ENCODE results near the gene ITPRIPL2.

ITPRIPL2 gene

DNA sequence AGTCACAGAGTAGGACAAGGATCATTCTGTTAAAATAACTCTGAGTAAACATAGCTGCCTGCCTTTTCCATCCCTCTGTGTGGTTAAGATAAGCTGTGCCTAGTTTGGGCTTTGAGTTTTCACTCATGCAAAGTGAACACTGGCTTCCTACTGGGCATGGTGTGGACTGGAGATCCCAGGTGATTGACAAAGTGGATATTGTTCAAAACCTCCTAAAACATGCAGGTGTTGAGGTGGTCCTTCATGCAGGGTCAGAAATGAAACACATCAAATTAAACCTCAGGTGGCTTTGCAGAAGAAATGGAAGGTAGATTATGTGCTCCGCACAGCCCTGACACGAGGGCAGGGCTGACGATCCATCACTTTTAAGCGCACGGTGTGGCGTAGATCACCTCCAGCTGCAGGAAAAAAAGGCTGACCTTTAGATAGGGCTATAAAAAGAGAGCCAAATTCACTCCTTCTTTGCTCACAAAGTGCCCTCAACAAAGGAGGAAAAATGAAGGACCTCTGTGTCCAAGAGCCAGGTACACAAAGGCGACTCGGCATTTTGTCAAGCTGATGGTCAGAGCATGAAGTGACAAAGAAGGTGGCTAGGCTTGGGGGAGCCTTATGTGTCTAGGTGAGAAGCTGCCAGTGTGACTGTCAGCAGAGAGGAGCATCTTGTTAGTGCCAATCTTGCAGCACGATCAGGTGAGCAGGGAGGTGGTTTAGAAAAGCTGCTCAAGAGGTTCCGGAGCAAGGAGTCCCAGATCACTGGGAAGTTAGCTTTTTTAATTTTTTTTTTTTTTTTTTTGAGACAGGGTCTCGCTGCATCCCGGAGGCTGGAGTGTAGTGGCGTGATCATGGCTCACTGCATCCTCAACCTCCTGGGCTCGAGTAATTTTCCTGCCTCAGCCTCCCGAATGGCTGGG, 19.9 kb upstream of the ITPRIPL2 start:
- no peak for DNase-seq (ENCODE audit: low read depth in 2 of 2)

DNA sequence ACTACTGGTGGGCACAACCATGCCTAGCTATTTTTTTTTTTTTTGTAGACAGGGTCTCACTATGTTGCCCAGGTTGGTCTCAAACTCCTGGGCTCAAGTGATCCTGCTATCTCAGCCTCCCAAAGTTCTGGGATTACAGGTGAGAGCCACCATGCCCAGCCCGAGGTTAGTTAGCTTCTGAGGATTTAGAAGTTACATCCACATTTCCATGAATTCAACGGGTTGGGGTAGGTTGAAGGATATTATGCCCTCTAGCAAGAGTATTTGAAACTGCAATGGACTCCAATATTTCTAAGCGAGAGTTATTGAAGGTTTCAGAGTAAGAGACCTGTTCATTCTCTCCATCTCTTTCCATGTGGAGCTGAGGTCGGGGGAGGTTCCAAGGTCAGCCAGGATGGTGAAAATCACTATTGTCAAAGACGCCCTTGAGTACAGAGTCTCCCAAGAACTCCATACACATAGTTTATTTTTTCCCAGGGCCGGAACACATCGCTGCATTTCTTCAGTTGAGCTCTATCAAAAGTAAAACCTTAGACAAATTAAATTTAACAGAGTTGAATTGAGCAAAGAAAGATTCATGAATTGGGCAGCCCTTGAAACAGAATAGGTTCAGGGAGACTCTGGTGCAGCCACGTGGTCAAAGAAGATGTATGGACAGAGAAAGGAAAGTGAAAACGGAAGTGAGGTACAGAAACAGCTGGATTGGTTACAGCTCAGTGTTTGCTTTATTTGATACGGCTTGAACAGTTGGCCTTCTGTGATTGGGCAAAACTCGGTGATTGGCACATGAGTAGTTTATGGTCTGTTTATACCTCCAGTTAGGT, 19.0 kb upstream of the ITPRIPL2 start:
- no peak for DNase-seq (ENCODE audit: low read depth in 2 of 2)

DNA sequence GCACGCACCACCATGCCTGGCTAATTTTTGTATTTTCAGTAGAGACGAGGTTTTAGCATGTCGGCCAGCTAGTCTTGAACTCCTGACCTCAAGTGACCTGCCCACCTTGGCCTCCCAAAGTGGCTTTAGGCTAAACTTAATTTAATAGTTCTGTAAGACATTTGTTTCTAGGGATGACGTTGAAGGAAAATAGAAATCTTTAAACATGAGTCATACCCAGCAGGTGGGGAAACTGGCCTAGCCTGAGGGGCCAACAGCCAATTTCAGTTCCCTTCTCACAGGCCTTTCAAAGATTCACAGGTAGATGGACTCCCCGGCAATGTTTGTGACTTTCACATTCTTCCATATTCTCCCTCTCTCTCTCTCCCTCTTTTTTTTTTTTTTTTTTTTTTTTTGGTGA, 18.1 kb upstream of the ITPRIPL2 start:
- DNase-seq (ENCODE audit: low read depth in 2 of 2): no peak

DNA sequence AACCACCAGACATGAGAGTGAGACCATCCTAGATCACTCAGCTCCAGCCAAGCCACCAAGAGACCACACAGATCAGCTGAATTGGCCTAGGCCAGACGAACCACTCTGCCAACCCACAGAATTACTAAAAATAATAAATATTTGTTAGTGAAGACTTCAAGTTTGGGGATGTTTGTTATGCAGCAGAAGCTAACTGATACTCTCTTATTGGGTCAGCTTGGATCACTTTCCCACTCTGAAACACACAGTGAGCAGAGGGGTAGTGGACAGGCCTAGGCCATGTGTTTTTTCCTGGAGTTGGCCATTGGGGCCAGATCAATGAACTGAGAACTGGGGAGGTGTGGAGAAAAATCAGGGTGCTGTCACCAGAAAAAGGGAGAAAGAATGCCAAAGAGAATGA, 15.6 kb upstream of the ITPRIPL2 start:
- DNase-seq (ENCODE audit: low read depth in 2 of 2): no peak

- DNase-seq (ENCODE audit: low read depth in 2 of 2): no peak
These were observed 11.4 kb upstream of the ITPRIPL2 start for GRCh38 chr16:19102187-19102872.

DNA sequence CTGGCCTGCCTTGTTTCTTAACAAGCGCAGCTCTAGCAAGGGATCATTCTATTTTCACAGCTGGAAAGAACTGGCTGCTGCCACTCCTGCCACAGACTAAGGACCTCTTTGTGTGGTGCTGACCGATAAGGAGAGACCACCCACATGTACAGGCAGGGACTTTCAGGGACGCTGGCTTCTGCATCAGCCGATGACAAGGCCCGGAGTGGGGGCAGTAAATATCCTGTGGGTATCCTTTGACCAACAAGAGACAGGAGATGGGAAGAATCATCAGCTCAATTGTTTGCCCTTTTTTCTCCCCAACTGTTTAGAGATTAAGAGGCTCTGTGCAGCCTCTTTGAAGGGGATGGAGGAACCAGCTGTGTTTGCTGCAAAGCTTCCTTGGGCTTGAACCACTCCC, 9.2 kb upstream of the ITPRIPL2 start:
- no peak for DNase-seq (ENCODE audit: low read depth in 2 of 2)

- DNase-seq (ENCODE audit: low read depth in 2 of 2): no peak
These were observed 8.6 kb upstream of the ITPRIPL2 start for GRCh38 chr16:19105131-19105530.

DNA sequence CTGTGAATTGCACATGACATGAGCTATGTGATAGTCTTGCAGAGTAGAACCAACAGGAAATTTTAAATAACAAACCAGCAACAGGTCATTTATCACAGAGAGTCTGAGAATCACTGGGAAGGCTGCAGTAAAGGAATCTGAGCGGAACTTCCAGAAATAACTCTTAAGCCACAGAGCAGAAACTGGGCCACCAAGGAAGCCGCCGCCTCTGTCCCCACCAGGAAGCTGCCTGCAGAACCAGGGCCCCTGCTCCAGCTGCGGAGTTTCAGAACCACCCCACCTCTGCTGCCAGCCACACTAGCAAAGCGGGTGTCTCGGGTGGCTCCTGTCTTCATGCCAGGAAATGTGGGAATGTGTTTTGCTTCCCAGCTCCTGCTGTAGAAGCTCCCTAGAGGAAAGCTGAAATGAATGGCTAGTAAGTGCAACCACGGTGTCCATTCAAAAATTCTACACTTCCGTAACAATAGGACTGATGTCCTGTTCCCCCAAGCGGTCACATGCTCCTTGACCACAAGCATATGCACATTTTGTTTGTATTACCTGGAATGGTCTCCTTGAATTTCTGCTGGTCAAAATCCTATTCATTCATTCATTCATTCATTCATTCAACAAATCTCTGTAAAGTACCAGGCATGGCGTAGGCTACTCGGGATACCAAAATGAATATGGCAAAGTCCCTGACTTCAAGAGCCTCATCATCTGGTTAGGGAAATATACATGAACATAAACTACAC, 7.7 kb upstream of the ITPRIPL2 start:
- DNase-seq (ENCODE audit: low read depth in 2 of 2): no peak

GRCh38 chr16:19106625-19107020, 7.1 kb upstream of the ITPRIPL2 start:
- no peak for DNase-seq (ENCODE audit: low read depth in 2 of 2)

- DNase-seq (ENCODE audit: low read depth in 2 of 2): no peak
These were observed 5.1 kb upstream of the ITPRIPL2 start for GRCh38 chr16:19108409-19109287.

GRCh38 chr16:19109288-19109664, 4.5 kb upstream of the ITPRIPL2 start:
- no peak for DNase-seq (ENCODE audit: low read depth in 2 of 2)

DNA sequence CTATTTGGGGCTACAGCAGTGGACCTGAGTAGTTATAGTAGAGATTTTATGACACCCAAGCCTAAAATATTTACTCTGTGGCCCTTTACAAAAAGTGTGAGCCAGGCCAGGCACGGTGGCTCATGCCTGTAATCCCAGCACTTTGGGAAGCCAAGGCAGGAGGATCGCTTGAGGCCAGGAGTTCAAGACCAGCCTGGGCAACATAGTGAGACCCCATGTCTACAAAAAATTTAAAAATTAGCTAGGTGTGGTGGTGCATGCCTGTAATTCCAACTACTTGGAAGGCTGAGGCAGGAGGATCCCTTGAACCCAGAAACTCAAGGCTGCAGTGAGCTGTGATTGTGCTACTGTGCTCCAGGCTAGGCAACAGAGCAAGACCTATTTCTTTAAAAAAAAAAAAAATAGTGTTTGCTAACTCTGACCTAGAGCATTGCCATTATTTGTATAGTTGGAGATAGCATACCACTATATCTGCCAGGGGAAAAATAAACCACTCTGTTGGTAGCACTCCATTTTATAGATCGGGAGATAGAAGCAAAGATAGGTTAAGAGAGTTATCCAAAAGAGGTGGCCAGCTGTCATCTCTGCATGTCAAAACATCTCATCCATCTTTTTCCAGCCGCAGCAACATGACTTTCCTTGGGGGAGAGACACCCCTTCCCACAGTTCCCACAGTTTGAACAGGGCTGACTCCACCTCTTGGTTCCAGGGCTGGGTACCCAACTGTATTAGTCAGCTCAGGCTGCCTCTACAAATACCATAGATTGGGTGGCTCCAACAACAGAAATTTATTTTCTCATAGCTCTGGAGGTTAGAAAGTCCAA, 3.0 kb upstream of the ITPRIPL2 start:
- no peak for DNase-seq (ENCODE audit: low read depth in 2 of 2)

GRCh38 chr16:19112099-19112407, 1.7 kb upstream of the ITPRIPL2 start:
- no peak for DNase-seq (ENCODE audit: low read depth in 2 of 2)

DNA sequence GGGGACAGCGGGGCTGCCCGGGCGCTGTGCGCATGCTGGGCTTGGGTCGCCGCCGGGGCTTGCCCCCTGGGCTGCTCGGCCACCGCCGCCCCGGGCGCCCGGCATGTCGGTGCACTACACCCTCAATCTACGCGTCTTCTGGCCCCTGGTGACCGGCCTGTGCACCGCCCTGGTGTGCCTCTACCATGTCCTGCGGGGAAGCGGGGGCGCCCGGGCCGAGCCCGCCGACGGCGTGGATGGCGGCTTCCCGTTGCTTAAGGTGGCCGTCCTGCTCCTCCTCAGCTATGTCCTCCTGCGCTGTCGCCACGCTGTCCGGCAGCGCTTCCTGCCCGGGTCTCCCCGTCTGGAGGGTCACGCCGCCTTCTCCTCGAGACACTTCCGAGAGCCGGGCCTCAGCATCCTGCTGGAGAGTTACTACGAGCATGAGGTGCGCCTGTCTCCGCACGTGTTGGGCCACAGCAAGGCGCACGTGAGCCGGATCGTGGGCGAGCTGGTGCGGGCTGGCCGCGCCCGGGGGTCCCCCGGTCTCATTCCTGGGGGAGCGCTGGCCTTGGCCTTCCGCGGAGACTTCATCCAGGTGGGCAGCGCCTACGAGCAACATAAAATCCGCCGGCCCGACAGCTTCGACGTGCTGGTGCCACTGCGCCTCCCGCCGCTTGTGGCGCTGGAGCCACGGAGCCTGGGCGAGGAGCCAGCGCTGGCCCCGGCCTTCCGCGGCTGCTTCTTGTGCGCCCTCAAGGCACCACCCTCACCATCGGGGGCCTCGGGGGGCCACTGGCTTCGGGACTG, 789 bp downstream of the ITPRIPL2 start:
- no peak for DNase-seq (ENCODE audit: low read depth in 2 of 2)

- DNase-seq (ENCODE audit: low read depth in 2 of 2): no peak
These were observed 1.6 kb downstream of the ITPRIPL2 start for GRCh38 chr16:19115148-19116021.

- no peak for DNase-seq (ENCODE audit: low read depth in 2 of 2)
These were observed 3.1 kb downstream of the ITPRIPL2 start for GRCh38 chr16:19116711-19117449.

DNA sequence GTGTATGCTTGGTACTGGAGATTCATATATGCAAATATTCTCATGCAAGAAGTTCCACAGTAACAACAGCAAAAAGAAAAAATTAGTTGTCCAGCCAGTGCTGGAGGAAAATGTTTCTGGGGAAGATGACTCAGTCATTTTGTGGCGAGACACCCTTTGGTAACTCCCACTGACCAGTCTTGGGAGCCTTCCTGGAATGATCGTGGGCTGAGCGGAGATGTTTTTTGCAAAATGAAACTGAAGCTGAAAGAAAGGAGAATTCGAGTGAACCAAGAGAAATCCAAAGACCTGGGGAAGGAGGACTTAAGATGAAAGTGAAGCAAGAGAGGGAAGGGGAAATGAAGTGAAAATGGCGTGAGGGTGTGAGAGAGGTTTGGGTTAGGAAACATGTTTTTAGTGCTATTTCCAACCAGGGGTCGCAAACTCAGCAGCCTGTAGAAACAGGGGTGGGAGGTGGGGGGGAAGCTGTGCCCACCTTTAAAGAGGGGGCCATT, 5.2 kb downstream of the ITPRIPL2 start:
- no peak for DNase-seq (ENCODE audit: low read depth in 2 of 2)
